ENCODE data around the gene LCN1. TPM values are rescaled to one million over a fixed set of nuclear protein-coding genes. Genes with fewer than 3 reads are reported as not detected.

Gene LCN1
- total and polyA plus RNA-seq, 2 donors (not counting 3 experiments of a cell fraction or from before 2014, with no cell fraction given): not detected

- intact Hi-C loops (cut with micrococcal nuclease) (no loop called here), dilution Hi-C loops (cut with MboI; ENCODE audit: extremely low pct_ligation_motif_present, low sequenced_read_pairs) (no loop called here)
- ChIA-PET POLR2A (no interaction called here), CTCF (interaction anchor here (1.1 kb wide), 1 partner anchor 18 kb away, joined by 4 read pairs; a partner anchor contains a TSS)
- Histone ChIP-seq H3K9me1 (replicated peaks; ENCODE audit: control insufficient read depth, extremely low read depth, insufficient read depth, low read length) (no peaks in the 10 kb centered on the region), H2AFZ (ENCODE audit: low read depth, low read length) (no peak overlapping the region), H3K9me3 (replicated peaks; ENCODE audit: control insufficient read depth, insufficient read depth, low read length) (no peaks in the 10 kb centered on the region), H3K79me2 (ENCODE audit: control insufficient read depth, insufficient read depth, low read length) (no peaks in the 10 kb centered on the region), H3K36me3 (ENCODE audit: control insufficient read depth in 2 of 2, extremely low read depth in 1 of 2, insufficient read depth in 2 of 2, low read length in 2 of 2) (peaks cover 0 to 26% of the 10 kb centered on the region in 2 experiments), H3K27ac (ENCODE audit: insufficient read depth, low read depth, low read length) (no peak overlapping the region), H4K20me1 (replicated peaks; ENCODE audit: control insufficient read depth, extremely low read depth, insufficient read depth, low read length) (no peaks in the 10 kb centered on the region), H3K27me3 (ENCODE audit: control insufficient read depth in 2 of 2, insufficient read depth in 2 of 2, low read length in 2 of 2) (no peaks in the 10 kb centered on the region), H3K4me1 (ENCODE audit: control insufficient read depth, extremely low read depth, insufficient read depth, low read length) (peaks cover 7% of the 10 kb centered on the region), H3K4me3 (replicated peaks in 1 of 3; ENCODE audit: insufficient read depth in 1 of 3, low read depth in 1 of 3, low read length in 3 of 3) (no peak overlapping the region), H3K9ac (replicated peaks; ENCODE audit: extremely low read depth, insufficient read depth, low read length) (no peak overlapping the region), H3K4me2 (ENCODE audit: insufficient read depth, low read length) (no peak overlapping the region)
- no TSS peak for BruUV-seq (replicated peaks)
- DNase-seq (ENCODE audit: low read depth, low spot score): no peak
- TF ChIP-seq POLR2AphosphoS5 (IDR thresholded peaks at IDR 0.05; ENCODE audit: insufficient read depth, low read depth, low read length) (no peak), GATA2 (IDR thresholded peaks at IDR 0.05; ENCODE audit: insufficient read depth, insufficient read length, low read depth, low read length) (no peak), MAX (IDR thresholded peaks at IDR 0.05; ENCODE audit: insufficient read depth, insufficient read length) (no peak), MYC (IDR thresholded peaks at IDR 0.05; ENCODE audit: low read depth, low read length) (no peak), JUN (IDR thresholded peaks at IDR 0.05; ENCODE audit: borderline replicate concordance, insufficient read depth, insufficient read length, low read depth) (no peak), POLR2A (IDR thresholded peaks at IDR 0.05; ENCODE audit: low read depth, low read length) (no peak), EZH2 (IDR thresholded peaks at IDR 0.05; ENCODE audit: borderline replicate concordance, low read depth, low read length, severe bottlenecking) (no peak), CTCF (IDR thresholded peaks at IDR 0.05; ENCODE audit: extremely low read depth in 1 of 2, insufficient read depth in 1 of 2, low read depth in 1 of 2, low read length in 2 of 2) (no peak), FOS (IDR thresholded peaks at IDR 0.05; ENCODE audit: borderline replicate concordance, insufficient read depth, low read length) (no peak)
- no peak for FAIRE-seq
Measured at GRCh38 chr9:135482015-135482754, 39.1 kb upstream of the LCN1 start.
